Activated T-helper 17 cell treated with anti-CD3 and anti-CD28 coated beads, Interleukin-2, amount 50 U/mL, for 72 hours (primary cell): ENCODE measurements around the gene FSTL1. TPM values are rescaled to one million over a fixed set of nuclear protein-coding genes. Genes with fewer than 3 reads are reported as not detected.

Source experiments
- ATAC-seq: fragments of 150-1000 bp; cut with Tn5 transposase; replicated peaks from 2 replicates; pipeline ENCODE4 v1.10.0; 2021; ENCODE audit warnings: mild to moderate bottlenecking, moderate library complexity
- H3K27ac Mint-ChIP-seq: one replicate; pipeline ENCODE4 v1.8.0; 2022; ENCODE audit warnings: mixed read lengths
- H3K27me3 Mint-ChIP-seq: one replicate; pipeline ENCODE4 v1.8.0; 2022; ENCODE audit warnings: mixed read lengths
- H3K36me3 Mint-ChIP-seq: one replicate; pipeline ENCODE4 v1.8.0; 2022; ENCODE audit warnings: low read depth, mild to moderate bottlenecking, mixed read lengths
- H3K4me1 Mint-ChIP-seq: one replicate; pipeline ENCODE4 v1.8.0; 2022; ENCODE audit warnings: mixed read lengths
- H3K4me3 Mint-ChIP-seq: one replicate; pipeline ENCODE4 v1.8.0; 2022; ENCODE audit warnings: mild to moderate bottlenecking, mixed read lengths
- H3K9me3 Mint-ChIP-seq: one replicate; pipeline ENCODE4 v1.8.0; 2022; ENCODE audit warnings: mixed read lengths
- total RNA-seq, 2 donors: library from RNA; stranded (reverse); gene quantifications; one replicate each; pipeline ENCODE4 v1.2.3, GENCODE V29; 2022

Gene FSTL1
- total RNA-seq, 2 donors from 2014 or later, result 1.4 to 2.6 TPM

- Mint-ChIP-seq H3K36me3 (no peaks in the 10 kb centered on the region), H3K9me3 (no peaks in the 10 kb centered on the region), H3K27ac (no peak overlapping the region), H3K27me3 (peaks cover 3% of the 10 kb centered on the region), H3K4me1 (no peaks in the 10 kb centered on the region), H3K4me3 (no peak overlapping the region)
- no peak for ATAC-seq
Observed at GRCh38 chr3:120438665-120439370, 12.0 kb downstream of the FSTL1 start.

GRCh38 chr3:120438216-120438615, 12.6 kb downstream of the FSTL1 start:
- H3K9me3 Mint-ChIP-seq, result no peaks in the 10 kb centered on the region

GRCh38 chr3:120437559-120437958, 13.2 kb downstream of the FSTL1 start:
- no peak overlapping the region for H3K4me3 Mint-ChIP-seq
- H3K9me3 Mint-ChIP-seq, result no peaks in the 10 kb centered on the region
- no peaks in the 10 kb centered on the region for H3K36me3 Mint-ChIP-seq
- no peak overlapping the region for H3K27ac Mint-ChIP-seq
- ATAC-seq, result no peak
- H3K27me3 Mint-ChIP-seq, result peaks cover 11% of the 10 kb centered on the region
- no peaks in the 10 kb centered on the region for H3K4me1 Mint-ChIP-seq

More at GRCh38 chr3:120438216-120438615, 12.6 kb downstream of the FSTL1 start:
- no peak for ATAC-seq
- no peak overlapping the region for H3K4me3 Mint-ChIP-seq
- H3K27ac Mint-ChIP-seq, result no peak overlapping the region
- no peaks in the 10 kb centered on the region for H3K36me3 Mint-ChIP-seq
- H3K4me1 Mint-ChIP-seq, result no peaks in the 10 kb centered on the region
- H3K27me3 Mint-ChIP-seq, result peaks cover 8% of the 10 kb centered on the region

GRCh38 chr3:120436523-120437050, 14.2 kb downstream of the FSTL1 start:
- peaks cover 11% of the 10 kb centered on the region for H3K27me3 Mint-ChIP-seq
- H3K9me3 Mint-ChIP-seq, result no peaks in the 10 kb centered on the region
- H3K27ac Mint-ChIP-seq, result no peak overlapping the region
- no peaks in the 10 kb centered on the region for H3K36me3 Mint-ChIP-seq
- H3K4me1 Mint-ChIP-seq, result no peaks in the 10 kb centered on the region
- ATAC-seq, result no peak
- H3K4me3 Mint-ChIP-seq, result no peak overlapping the region

- no peak for ATAC-seq
- Mint-ChIP-seq H3K27me3 (peaks cover 7% of the 10 kb centered on the region), H3K9me3 (no peaks in the 10 kb centered on the region)
Observed at GRCh38 chr3:120435621-120436020, 15.2 kb downstream of the FSTL1 start.

GRCh38 chr3:120433662-120434331, 17.0 kb downstream of the FSTL1 start:
- no peaks in the 10 kb centered on the region for H3K36me3 Mint-ChIP-seq
- no peak for ATAC-seq
- no peak overlapping the region for H3K4me3 Mint-ChIP-seq
- no peaks in the 10 kb centered on the region for H3K9me3 Mint-ChIP-seq
- peaks cover 7% of the 10 kb centered on the region for H3K27me3 Mint-ChIP-seq
- no peak overlapping the region for H3K27ac Mint-ChIP-seq
- H3K4me1 Mint-ChIP-seq, result no peaks in the 10 kb centered on the region

More at GRCh38 chr3:120435621-120436020, 15.2 kb downstream of the FSTL1 start:
- no peaks in the 10 kb centered on the region for H3K4me1 Mint-ChIP-seq
- no peak overlapping the region for H3K4me3 Mint-ChIP-seq
- H3K27ac Mint-ChIP-seq, result no peak overlapping the region
- no peaks in the 10 kb centered on the region for H3K36me3 Mint-ChIP-seq

GRCh38 chr3:120432150-120432860, 18.5 kb downstream of the FSTL1 start:
- H3K4me3 Mint-ChIP-seq, result no peak overlapping the region
- no peaks in the 10 kb centered on the region for H3K4me1 Mint-ChIP-seq
- H3K36me3 Mint-ChIP-seq, result no peaks in the 10 kb centered on the region
- no peaks in the 10 kb centered on the region for H3K9me3 Mint-ChIP-seq
- ATAC-seq, result no peak
- H3K27ac Mint-ChIP-seq, result no peak overlapping the region
- peaks cover 11% of the 10 kb centered on the region for H3K27me3 Mint-ChIP-seq

- peaks cover 17% of the 10 kb centered on the region for H3K27me3 Mint-ChIP-seq
- no peak overlapping the region for H3K4me3 Mint-ChIP-seq
- H3K36me3 Mint-ChIP-seq, result no peaks in the 10 kb centered on the region
- ATAC-seq, result no peak
- no peaks in the 10 kb centered on the region for H3K4me1 Mint-ChIP-seq
- H3K27ac Mint-ChIP-seq, result no peak overlapping the region
- no peaks in the 10 kb centered on the region for H3K9me3 Mint-ChIP-seq
Observed at GRCh38 chr3:120429921-120430361, 20.9 kb downstream of the FSTL1 start.

- no peak overlapping the region for H3K27ac Mint-ChIP-seq
- H3K36me3 Mint-ChIP-seq, result no peaks in the 10 kb centered on the region
- peaks cover 25% of the 10 kb centered on the region for H3K27me3 Mint-ChIP-seq
- no peaks in the 10 kb centered on the region for H3K4me1 Mint-ChIP-seq
- H3K4me3 Mint-ChIP-seq, result no peak overlapping the region
- no peak for ATAC-seq
- no peaks in the 10 kb centered on the region for H3K9me3 Mint-ChIP-seq
Observed at GRCh38 chr3:120428924-120429323, 21.9 kb downstream of the FSTL1 start.

- peaks cover 18% of the 10 kb centered on the region for H3K27me3 Mint-ChIP-seq
- no peaks in the 10 kb centered on the region for H3K9me3 Mint-ChIP-seq
- H3K4me1 Mint-ChIP-seq, result no peaks in the 10 kb centered on the region
- no peak overlapping the region for H3K4me3 Mint-ChIP-seq
- ATAC-seq, result no peak
- no peak overlapping the region for H3K27ac Mint-ChIP-seq
- no peaks in the 10 kb centered on the region for H3K36me3 Mint-ChIP-seq
Observed at GRCh38 chr3:120427201-120427600, 23.6 kb downstream of the FSTL1 start.

GRCh38 chr3:120425572-120426250, 25.1 kb downstream of the FSTL1 start:
- Mint-ChIP-seq H3K9me3 (no peaks in the 10 kb centered on the region), H3K4me3 (no peak overlapping the region), H3K27ac (no peak overlapping the region), H3K27me3 (peaks cover 18% of the 10 kb centered on the region), H3K4me1 (no peaks in the 10 kb centered on the region), H3K36me3 (no peaks in the 10 kb centered on the region)
- ATAC-seq, result no peak

- Mint-ChIP-seq H3K36me3 (no peaks in the 10 kb centered on the region), H3K9me3 (no peaks in the 10 kb centered on the region), H3K27ac (no peak overlapping the region), H3K27me3 (peaks cover 18% of the 10 kb centered on the region), H3K4me3 (no peak overlapping the region), H3K4me1 (no peaks in the 10 kb centered on the region)
- no peak for ATAC-seq
Observed at GRCh38 chr3:120424976-120425570, 25.7 kb downstream of the FSTL1 start.

GRCh38 chr3:120424506-120424905, 26.3 kb downstream of the FSTL1 start:
- Mint-ChIP-seq H3K4me1 (no peaks in the 10 kb centered on the region), H3K4me3 (no peak overlapping the region), H3K27ac (no peak overlapping the region), H3K36me3 (no peaks in the 10 kb centered on the region), H3K27me3 (peaks cover 18% of the 10 kb centered on the region), H3K9me3 (no peaks in the 10 kb centered on the region)
- no peak for ATAC-seq

- ATAC-seq, result no peak
- peaks cover 18% of the 10 kb centered on the region for H3K27me3 Mint-ChIP-seq
- no peak overlapping the region for H3K4me3 Mint-ChIP-seq
- no peaks in the 10 kb centered on the region for H3K4me1 Mint-ChIP-seq
- no peaks in the 10 kb centered on the region for H3K9me3 Mint-ChIP-seq
- no peaks in the 10 kb centered on the region for H3K36me3 Mint-ChIP-seq
- H3K27ac Mint-ChIP-seq, result no peak overlapping the region
Observed at GRCh38 chr3:120423432-120423831, 27.4 kb downstream of the FSTL1 start.
